Activated gamma-delta T cell treated with anti-CD3 and anti-CD28 coated beads, Interleukin-2, amount 50 U/mL, for 16 hours (primary cell): Measurements from ENCODE around the gene SPRY4.
"Not testable (repeated sequence)": the region's sequence is repeated elsewhere in the genome, so short reads cannot be mapped to it uniquely, and the experiment has no call there.

Experiments used
- DNase-seq: peaks from one replicate; pipeline ENCODE4 v3.0.0-alpha.2; 2020; ENCODE audit warnings: low read depth

Gene SPRY4

GRCh38 chr5:142334538-142334937 is 9.7 kb upstream of the SPRY4 start:
- no peak for DNase-seq

GRCh38 chr5:142333749-142334148 is 8.9 kb upstream of the SPRY4 start:
- not testable (repeated sequence) for DNase-seq

- no peak for DNase-seq
Observed at GRCh38 chr5:142330444-142330843, 5.6 kb upstream of the SPRY4 start.

- no peak for DNase-seq
Observed at GRCh38 chr5:142330026-142330425, 5.2 kb upstream of the SPRY4 start.

- no peak for DNase-seq
Observed at GRCh38 chr5:142327111-142327842, 2.5 kb upstream of the SPRY4 start.

GRCh38 chr5:142326480-142326938 is 1.7 kb upstream of the SPRY4 start:
- DNase-seq = no peak

GRCh38 chr5:142325725-142326479 is 1.1 kb upstream of the SPRY4 start:
- DNase-seq = no peak

- peak; percentile 14 for DNase-seq
Observed at GRCh38 chr5:142324136-142324870, 518 bp downstream of the SPRY4 start.

- no peak for DNase-seq
Observed at GRCh38 chr5:142323480-142324135, 1.2 kb downstream of the SPRY4 start.

GRCh38 chr5:142322747-142323479 is 1.9 kb downstream of the SPRY4 start:
- no peak for DNase-seq

- no peak for DNase-seq
Observed at GRCh38 chr5:142322403-142322746, 2.4 kb downstream of the SPRY4 start.

GRCh38 chr5:142320851-142321560 is 3.8 kb downstream of the SPRY4 start:
- no peak for DNase-seq

GRCh38 chr5:142320430-142320738 is 4.4 kb downstream of the SPRY4 start:
- no peak for DNase-seq

GRCh38 chr5:142319560-142320429 is 5.0 kb downstream of the SPRY4 start:
- DNase-seq = no peak

GRCh38 chr5:142319105-142319504 is 5.7 kb downstream of the SPRY4 start:
- DNase-seq = no peak

GRCh38 chr5:142317753-142318152 is 7.1 kb downstream of the SPRY4 start:
- DNase-seq = no peak

- DNase-seq = no peak
Observed at GRCh38 chr5:142317173-142317572, 7.6 kb downstream of the SPRY4 start.

GRCh38 chr5:142316681-142317080 is 8.1 kb downstream of the SPRY4 start:
- no peak for DNase-seq

GRCh38 chr5:142316051-142316450 is 8.8 kb downstream of the SPRY4 start:
- no peak for DNase-seq
